ENCODE measurements around the gene KNSTRN. TPM values are rescaled to one million over a fixed set of nuclear protein-coding genes. Genes with fewer than 3 reads are reported as not detected.

KNSTRN gene
- total RNA-seq, 1 experiment from 2014 or later, result 115 TPM

GRCh38 chr15:40380636-40381035 is 1.9 kb upstream of the KNSTRN start:
- no peaks in the 10 kb centered on the region for H3K9me3 ChIP-seq (ENCODE audit: low read depth, low read length, poor library complexity, severe bottlenecking)
- no TSS peak for BruUV-seq (replicated peaks)
- peaks cover 14% of the 10 kb centered on the region for H3K36me3 ChIP-seq (ENCODE audit: insufficient read depth, low read length, poor library complexity, severe bottlenecking)
- H3K4me1 ChIP-seq (ENCODE audit: insufficient read depth, low read length, poor library complexity, severe bottlenecking), result peaks cover 12% of the 10 kb centered on the region
- POLR2A ChIA-PET (ENCODE audit: low non-redundant PET), result no interaction called here
- H3K27me3 ChIP-seq (replicated peaks; ENCODE audit: insufficient read depth, low read depth, low read length, poor library complexity), result no peaks in the 10 kb centered on the region
- DNase-seq (ENCODE audit: low spot score), result no peak
- no peak overlapping the region for H3K4me3 ChIP-seq (ENCODE audit: low read depth, low read length, poor library complexity, severe bottlenecking)
- H3K27ac ChIP-seq (ENCODE audit: low read depth, low read length, poor library complexity, severe bottlenecking), result no peak overlapping the region
- intact Hi-C loops (cut with micrococcal nuclease; ENCODE audit: unreplicated experiment), result no loop called here
- CTCF ChIA-PET, result no interaction called here
- TF ChIP-seq EZH2 (IDR thresholded peaks at IDR 0.05; ENCODE audit: borderline replicate concordance, low read depth, low read length, poor library complexity, severe bottlenecking) (no peak), CTCF (conservative IDR thresholded peaks at IDR 0.05; ENCODE audit: low read depth, low read length) (no peak)

GRCh38 chr15:40381818-40382529 is 547 bp upstream of the KNSTRN start:
- H3K27ac ChIP-seq (ENCODE audit: low read depth, low read length, poor library complexity, severe bottlenecking), result no peak overlapping the region
- peaks cover 27% of the 10 kb centered on the region for H3K36me3 ChIP-seq (ENCODE audit: insufficient read depth, low read length, poor library complexity, severe bottlenecking)
- no peaks in the 10 kb centered on the region for H3K27me3 ChIP-seq (replicated peaks; ENCODE audit: insufficient read depth, low read depth, low read length, poor library complexity)
- no TSS peak for BruUV-seq (replicated peaks)
- ChIA-PET CTCF (interaction anchor here (0.6 kb wide), 1 partner anchor 8 kb away, joined by 5 read pairs; no protein-coding TSS in a partner anchor), POLR2A (ENCODE audit: low non-redundant PET) (interaction anchor here (0.6 kb wide), 1 partner anchor 199 kb away, joined by 3 read pairs; no protein-coding TSS in a partner anchor)
- H3K9me3 ChIP-seq (ENCODE audit: low read depth, low read length, poor library complexity, severe bottlenecking), result no peaks in the 10 kb centered on the region
- H3K4me3 ChIP-seq (ENCODE audit: low read depth, low read length, poor library complexity, severe bottlenecking), result no peak overlapping the region
- no peak for TF ChIP-seq CTCF (conservative IDR thresholded peaks at IDR 0.05; ENCODE audit: low read depth, low read length)
- no peak for TF ChIP-seq EZH2 (IDR thresholded peaks at IDR 0.05; ENCODE audit: borderline replicate concordance, low read depth, low read length, poor library complexity, severe bottlenecking)
- H3K4me1 ChIP-seq (ENCODE audit: insufficient read depth, low read length, poor library complexity, severe bottlenecking), result peaks cover 12% of the 10 kb centered on the region
- no peak for DNase-seq (ENCODE audit: low spot score)
- intact Hi-C loops (cut with micrococcal nuclease; ENCODE audit: unreplicated experiment), result no loop called here

- Histone ChIP-seq H3K4me3 (ENCODE audit: low read depth, low read length, poor library complexity, severe bottlenecking) (no peak overlapping the region), H3K9me3 (ENCODE audit: low read depth, low read length, poor library complexity, severe bottlenecking) (no peaks in the 10 kb centered on the region), H3K4me1 (ENCODE audit: insufficient read depth, low read length, poor library complexity, severe bottlenecking) (peaks cover 12% of the 10 kb centered on the region), H3K27ac (ENCODE audit: low read depth, low read length, poor library complexity, severe bottlenecking) (no peak overlapping the region), H3K36me3 (ENCODE audit: insufficient read depth, low read length, poor library complexity, severe bottlenecking) (peaks cover 71% of the 10 kb centered on the region), H3K27me3 (replicated peaks; ENCODE audit: insufficient read depth, low read depth, low read length, poor library complexity) (no peaks in the 10 kb centered on the region)
- ChIA-PET CTCF (no interaction called here), POLR2A (ENCODE audit: low non-redundant PET) (no interaction called here)
- TF ChIP-seq CTCF (conservative IDR thresholded peaks at IDR 0.05; ENCODE audit: low read depth, low read length) (no peak), EZH2 (IDR thresholded peaks at IDR 0.05; ENCODE audit: borderline replicate concordance, low read depth, low read length, poor library complexity, severe bottlenecking) (no peak)
- no TSS peak for BruUV-seq (replicated peaks)
- DNase-seq (ENCODE audit: low spot score), result no peak
- intact Hi-C loops (cut with micrococcal nuclease; ENCODE audit: unreplicated experiment), result no loop called here
These were observed 4.0 kb downstream of the KNSTRN start for GRCh38 chr15:40386480-40386879.
